Measurements from ENCODE around the gene LPP.

LPP gene

GRCh38 chr3:188208516-188208981 is 54.6 kb downstream of the LPP start:
- no peak for ATAC-seq
- H3K4me3 Mint-ChIP-seq, result no peak overlapping the region
- H3K9me3 Mint-ChIP-seq, result no peaks in the 10 kb centered on the region
- H3K4me1 Mint-ChIP-seq, result peaks cover 5% of the 10 kb centered on the region
- no peak overlapping the region for H3K27ac Mint-ChIP-seq
- no peaks in the 10 kb centered on the region for H3K36me3 Mint-ChIP-seq
- no peak for DNase-seq (ENCODE audit: low spot score in 2 of 2)

GRCh38 chr3:188209034-188209433 is 55.1 kb downstream of the LPP start:
- H3K27ac Mint-ChIP-seq, result no peak overlapping the region
- H3K9me3 Mint-ChIP-seq, result no peaks in the 10 kb centered on the region
- H3K4me3 Mint-ChIP-seq, result no peak overlapping the region
- H3K36me3 Mint-ChIP-seq, result peaks cover 3% of the 10 kb centered on the region
- DNase-seq (ENCODE audit: low spot score in 2 of 2) (no peak), ATAC-seq (no peak)
- peaks cover 10% of the 10 kb centered on the region for H3K4me1 Mint-ChIP-seq

- Mint-ChIP-seq H3K4me3 (no peak overlapping the region), H3K36me3 (peaks cover 8% of the 10 kb centered on the region), H3K4me1 (peaks cover 15% of the 10 kb centered on the region), H3K27ac (no peak overlapping the region), H3K9me3 (no peaks in the 10 kb centered on the region)
- DNase-seq (ENCODE audit: low spot score in 2 of 2) (no peak), ATAC-seq (no peak)
Observed at GRCh38 chr3:188209740-188210139, 55.8 kb downstream of the LPP start.

- Mint-ChIP-seq H3K4me1 (peaks cover 15% of the 10 kb centered on the region), H3K36me3 (peaks cover 8% of the 10 kb centered on the region), H3K9me3 (no peaks in the 10 kb centered on the region), H3K27ac (no peak overlapping the region), H3K4me3 (no peak overlapping the region)
- DNase-seq (ENCODE audit: low spot score in 2 of 2) (no peak), ATAC-seq (no peak)
Observed at GRCh38 chr3:188211476-188211875, 57.5 kb downstream of the LPP start.

- no peaks in the 10 kb centered on the region for H3K9me3 Mint-ChIP-seq
- ATAC-seq, result no peak
- H3K36me3 Mint-ChIP-seq, result peaks cover 8% of the 10 kb centered on the region
- H3K27ac Mint-ChIP-seq, result no peak overlapping the region
- no peak overlapping the region for H3K4me3 Mint-ChIP-seq
- peaks cover 24% of the 10 kb centered on the region for H3K4me1 Mint-ChIP-seq
- no peak for DNase-seq (ENCODE audit: low spot score in 2 of 2)
Observed at GRCh38 chr3:188212308-188212969, 58.5 kb downstream of the LPP start.

GRCh38 chr3:188214442-188214841 is 60.5 kb downstream of the LPP start:
- H3K27ac Mint-ChIP-seq, result no peak overlapping the region
- H3K36me3 Mint-ChIP-seq, result peaks cover 8% of the 10 kb centered on the region
- H3K4me3 Mint-ChIP-seq, result no peak overlapping the region
- peaks cover 29% of the 10 kb centered on the region for H3K4me1 Mint-ChIP-seq
- DNase-seq (ENCODE audit: low spot score in 2 of 2) (no peak), ATAC-seq (no peak)
- H3K9me3 Mint-ChIP-seq, result no peaks in the 10 kb centered on the region

GRCh38 chr3:188215129-188215528 is 61.2 kb downstream of the LPP start:
- no peak overlapping the region for H3K4me3 Mint-ChIP-seq
- H3K27ac Mint-ChIP-seq, result no peak overlapping the region
- no peak for ATAC-seq

GRCh38 chr3:188217011-188217463 is 63.1 kb downstream of the LPP start:
- ATAC-seq, result no peak
- Mint-ChIP-seq H3K27ac (no peak overlapping the region), H3K4me3 (no peak overlapping the region), H3K4me1 (peaks cover 44% of the 10 kb centered on the region), H3K9me3 (no peaks in the 10 kb centered on the region), H3K36me3 (peaks cover 8% of the 10 kb centered on the region)
- DNase-seq (ENCODE audit: low spot score in 2 of 2), result no peak

More at GRCh38 chr3:188215129-188215528, 61.2 kb downstream of the LPP start:
- peaks cover 8% of the 10 kb centered on the region for H3K36me3 Mint-ChIP-seq
- peaks cover 36% of the 10 kb centered on the region for H3K4me1 Mint-ChIP-seq
- DNase-seq (ENCODE audit: low spot score in 2 of 2), result no peak
- no peaks in the 10 kb centered on the region for H3K9me3 Mint-ChIP-seq

- ATAC-seq (no peak), DNase-seq (ENCODE audit: low spot score in 2 of 2) (no peak)
- Mint-ChIP-seq H3K9me3 (no peaks in the 10 kb centered on the region), H3K4me1 (peaks cover 43% of the 10 kb centered on the region), H3K4me3 (no peak overlapping the region), H3K27ac (no peak overlapping the region), H3K36me3 (peaks cover 8% of the 10 kb centered on the region)
Observed at GRCh38 chr3:188217726-188218125, 63.8 kb downstream of the LPP start.

- Mint-ChIP-seq H3K4me3 (no peak overlapping the region), H3K36me3 (peaks cover 8% of the 10 kb centered on the region), H3K27ac (no peak overlapping the region), H3K4me1 (peaks cover 39% of the 10 kb centered on the region), H3K9me3 (no peaks in the 10 kb centered on the region)
- DNase-seq (ENCODE audit: low spot score in 2 of 2) (no peak), ATAC-seq (no peak)
Observed at GRCh38 chr3:188218603-188219002, 64.6 kb downstream of the LPP start.

GRCh38 chr3:188219147-188219546 is 65.2 kb downstream of the LPP start:
- H3K9me3 Mint-ChIP-seq, result no peaks in the 10 kb centered on the region
- no peak overlapping the region for H3K27ac Mint-ChIP-seq
- H3K4me1 Mint-ChIP-seq, result peaks cover 34% of the 10 kb centered on the region
- ATAC-seq (no peak), DNase-seq (ENCODE audit: low spot score in 2 of 2) (no peak)
- H3K4me3 Mint-ChIP-seq, result no peak overlapping the region
- H3K36me3 Mint-ChIP-seq, result peaks cover 3% of the 10 kb centered on the region

GRCh38 chr3:188220097-188220788 is 66.3 kb downstream of the LPP start:
- DNase-seq (ENCODE audit: low spot score in 2 of 2), result no peak
- no peak overlapping the region for H3K4me3 Mint-ChIP-seq
- H3K9me3 Mint-ChIP-seq, result no peaks in the 10 kb centered on the region
- peaks cover 29% of the 10 kb centered on the region for H3K4me1 Mint-ChIP-seq
- H3K36me3 Mint-ChIP-seq, result no peaks in the 10 kb centered on the region
- no peak for ATAC-seq
- no peak overlapping the region for H3K27ac Mint-ChIP-seq

GRCh38 chr3:188220988-188221818 is 67.2 kb downstream of the LPP start:
- H3K27ac Mint-ChIP-seq, result no peak overlapping the region
- no peak overlapping the region for H3K4me3 Mint-ChIP-seq
- H3K9me3 Mint-ChIP-seq, result no peaks in the 10 kb centered on the region
- H3K36me3 Mint-ChIP-seq, result no peaks in the 10 kb centered on the region
- peaks cover 29% of the 10 kb centered on the region for H3K4me1 Mint-ChIP-seq
- no peak for ATAC-seq
- no peak for DNase-seq (ENCODE audit: low spot score in 2 of 2)

- no peak for DNase-seq (ENCODE audit: low spot score in 2 of 2)
- Mint-ChIP-seq H3K27ac (no peak overlapping the region), H3K4me3 (no peak overlapping the region), H3K36me3 (no peaks in the 10 kb centered on the region), H3K4me1 (peaks cover 16% of the 10 kb centered on the region), H3K9me3 (no peaks in the 10 kb centered on the region)
- no peak for ATAC-seq
Observed at GRCh38 chr3:188223936-188224335, 70.0 kb downstream of the LPP start.

- Mint-ChIP-seq H3K36me3 (no peaks in the 10 kb centered on the region), H3K9me3 (no peaks in the 10 kb centered on the region), H3K4me3 (no peak overlapping the region), H3K4me1 (no peaks in the 10 kb centered on the region), H3K27ac (no peak overlapping the region)
- DNase-seq (ENCODE audit: low spot score in 2 of 2) (no peak), ATAC-seq (no peak)
Observed at GRCh38 chr3:188227442-188227841, 73.5 kb downstream of the LPP start.
